Calu3 (cell line): Measurements from ENCODE around the gene POLR1D. TPM values are rescaled to one million over a fixed set of nuclear protein-coding genes. Genes with fewer than 3 reads are reported as not detected.

Experiments used
- BruUV-seq: library from RNA; stranded (reverse); fragments of 400-500 nt; replicated peaks from 2 replicates; lab custom pipeline; 2021; lab: Mats Ljungman, UMichigan
- CTCF ChIA-PET: fragments of 300-600 bp; sonication (Branson Sonifier 250); formaldehyde crosslinking; loops from one replicate; lab custom pipeline; 2022; ENCODE audit warnings: antibody characterized with exemption; lab: Charles Lee
- DNase-seq: peaks from one replicate; pipeline ENCODE4 v3.0.0; 2022
- H3K27ac Mint-ChIP-seq: one replicate; pipeline ENCODE4 v1.8.0; 2022; ENCODE audit warnings: mixed read lengths; ENCODE audit not compliant: unreplicated experiment
- H3K27me3 Mint-ChIP-seq: one replicate; pipeline ENCODE4 v1.8.0; 2022; ENCODE audit warnings: mixed read lengths; ENCODE audit not compliant: unreplicated experiment
- H3K36me3 Mint-ChIP-seq: one replicate; pipeline ENCODE4 v1.8.0; 2022; ENCODE audit warnings: mild to moderate bottlenecking, moderate library complexity, mixed read lengths; ENCODE audit not compliant: insufficient read depth, unreplicated experiment
- H3K4me1 Mint-ChIP-seq: one replicate; pipeline ENCODE4 v1.8.0; 2022; ENCODE audit warnings: mild to moderate bottlenecking, low read depth, mixed read lengths; ENCODE audit not compliant: unreplicated experiment
- H3K4me3 Mint-ChIP-seq: one replicate; pipeline ENCODE4 v1.8.0; 2022; ENCODE audit warnings: mild to moderate bottlenecking, low read depth, moderate library complexity, mixed read lengths; ENCODE audit not compliant: unreplicated experiment
- H3K9me3 Mint-ChIP-seq: one replicate; pipeline ENCODE4 v1.8.0; 2022; ENCODE audit warnings: low read depth, mixed read lengths; ENCODE audit not compliant: unreplicated experiment
- intact Hi-C: fragments of 100-400 bp; cut with micrococcal nuclease; formaldehyde crosslinking; loops from one replicate; pipeline ENCODE4 v1.10.0; 2022; ENCODE audit not compliant: unreplicated experiment
- total RNA-seq: library from RNA; stranded (reverse); gene quantifications from 2 replicates; pipeline ENCODE4 v1.2.3, GENCODE V29; 2022
- TF ChIP-seq, protein P1 (sequence below): fragments of 200-600 bp; IDR thresholded peaks from one replicate; pipeline ENCODE4 v1.8.0; 2022; ENCODE audit warnings: antibody characterized with exemption; ENCODE audit not compliant: unreplicated experiment

Gene POLR1D
- total RNA-seq, 1 experiment from 2014 or later = 97.7 TPM

DNA sequence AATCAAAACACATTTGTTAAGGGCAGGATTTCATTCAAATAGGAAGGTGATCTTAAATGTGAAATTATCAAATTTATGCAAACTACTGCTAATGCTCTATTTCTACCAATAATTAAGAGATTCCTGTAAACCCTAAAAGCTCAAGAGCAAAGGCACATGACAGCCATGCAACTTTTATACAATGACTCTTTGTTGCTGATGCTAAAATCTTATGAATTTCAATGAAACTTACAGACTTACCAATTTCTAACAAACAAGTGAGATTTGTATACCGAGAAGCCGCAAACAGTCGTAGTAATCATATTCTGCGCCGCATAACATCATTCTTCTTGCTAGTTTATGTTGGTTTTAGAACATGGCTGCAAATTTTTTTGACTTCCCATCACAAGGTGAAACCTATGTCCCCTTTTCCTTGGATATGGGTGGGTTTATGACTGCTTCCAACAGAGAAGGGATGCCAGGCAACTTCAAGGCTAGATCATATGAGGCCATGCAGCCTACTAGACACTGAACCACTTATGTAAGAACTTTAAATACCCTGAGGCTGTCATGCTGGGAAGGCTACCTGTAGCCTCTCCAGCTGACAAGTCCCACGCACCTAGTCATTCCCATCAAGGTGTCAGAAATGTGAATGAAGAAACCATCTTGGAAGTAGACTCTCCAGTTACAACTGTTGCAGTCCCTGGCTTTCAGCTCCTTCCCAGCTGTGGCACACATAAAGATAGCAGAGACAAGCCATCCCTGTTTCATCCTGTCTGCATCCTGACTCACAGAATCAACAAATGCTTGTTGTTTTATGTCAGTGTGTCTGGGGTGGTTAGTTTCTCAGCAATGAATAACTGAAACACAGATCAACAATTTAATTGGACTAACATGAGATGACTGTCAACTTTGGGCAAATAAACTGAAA lies 43.3 kb upstream of the POLR1D start:
- Mint-ChIP-seq H3K4me1 (peaks cover 7% of the 10 kb centered on the region), H3K36me3 (peaks cover 5% of the 10 kb centered on the region), H3K27me3 (no peaks in the 10 kb centered on the region), H3K4me3 (no peak overlapping the region), H3K9me3 (no peaks in the 10 kb centered on the region), H3K27ac (no peak overlapping the region)
- CTCF ChIA-PET = no interaction called here
- BruUV-seq = no TSS peak
- TF ChIP-seq, protein P1, sequence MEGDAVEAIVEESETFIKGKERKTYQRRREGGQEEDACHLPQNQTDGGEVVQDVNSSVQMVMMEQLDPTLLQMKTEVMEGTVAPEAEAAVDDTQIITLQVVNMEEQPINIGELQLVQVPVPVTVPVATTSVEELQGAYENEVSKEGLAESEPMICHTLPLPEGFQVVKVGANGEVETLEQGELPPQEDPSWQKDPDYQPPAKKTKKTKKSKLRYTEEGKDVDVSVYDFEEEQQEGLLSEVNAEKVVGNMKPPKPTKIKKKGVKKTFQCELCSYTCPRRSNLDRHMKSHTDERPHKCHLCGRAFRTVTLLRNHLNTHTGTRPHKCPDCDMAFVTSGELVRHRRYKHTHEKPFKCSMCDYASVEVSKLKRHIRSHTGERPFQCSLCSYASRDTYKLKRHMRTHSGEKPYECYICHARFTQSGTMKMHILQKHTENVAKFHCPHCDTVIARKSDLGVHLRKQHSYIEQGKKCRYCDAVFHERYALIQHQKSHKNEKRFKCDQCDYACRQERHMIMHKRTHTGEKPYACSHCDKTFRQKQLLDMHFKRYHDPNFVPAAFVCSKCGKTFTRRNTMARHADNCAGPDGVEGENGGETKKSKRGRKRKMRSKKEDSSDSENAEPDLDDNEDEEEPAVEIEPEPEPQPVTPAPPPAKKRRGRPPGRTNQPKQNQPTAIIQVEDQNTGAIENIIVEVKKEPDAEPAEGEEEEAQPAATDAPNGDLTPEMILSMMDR = no peak
- intact Hi-C loops = loop anchor here (5.0 kb wide), 1 partner anchor 39 kb away; no protein-coding TSS in a partner anchor
- DNase-seq = no peak

DNA sequence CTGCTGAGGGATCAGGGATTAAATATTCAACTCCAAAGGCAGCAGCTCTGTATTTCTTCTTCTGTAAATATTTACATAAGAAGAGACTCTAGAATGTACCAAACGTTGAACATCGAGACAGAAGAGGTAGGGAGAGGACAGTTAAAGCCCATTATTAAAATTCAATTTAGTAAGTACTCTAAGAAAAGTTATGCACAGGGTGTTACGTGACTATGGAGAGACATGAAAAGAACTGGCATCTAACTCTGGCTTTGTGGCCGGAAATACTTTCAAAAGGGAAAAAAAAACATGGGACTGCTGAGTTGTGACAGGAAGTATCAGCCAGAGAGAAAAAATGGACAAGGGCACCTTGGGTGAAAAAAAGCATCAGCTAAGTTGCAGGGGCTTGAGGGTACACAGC lies 38.0 kb upstream of the POLR1D start:
- Mint-ChIP-seq H3K27me3 (no peaks in the 10 kb centered on the region), H3K36me3 (peaks cover 5% of the 10 kb centered on the region), H3K4me1 (no peaks in the 10 kb centered on the region), H3K27ac (no peak overlapping the region), H3K9me3 (no peaks in the 10 kb centered on the region), H3K4me3 (no peak overlapping the region)
- no peak for DNase-seq
- CTCF ChIA-PET = no interaction called here
- TF ChIP-seq, protein P1 = no peak
- intact Hi-C loops = no loop called here
- no TSS peak for BruUV-seq

DNA sequence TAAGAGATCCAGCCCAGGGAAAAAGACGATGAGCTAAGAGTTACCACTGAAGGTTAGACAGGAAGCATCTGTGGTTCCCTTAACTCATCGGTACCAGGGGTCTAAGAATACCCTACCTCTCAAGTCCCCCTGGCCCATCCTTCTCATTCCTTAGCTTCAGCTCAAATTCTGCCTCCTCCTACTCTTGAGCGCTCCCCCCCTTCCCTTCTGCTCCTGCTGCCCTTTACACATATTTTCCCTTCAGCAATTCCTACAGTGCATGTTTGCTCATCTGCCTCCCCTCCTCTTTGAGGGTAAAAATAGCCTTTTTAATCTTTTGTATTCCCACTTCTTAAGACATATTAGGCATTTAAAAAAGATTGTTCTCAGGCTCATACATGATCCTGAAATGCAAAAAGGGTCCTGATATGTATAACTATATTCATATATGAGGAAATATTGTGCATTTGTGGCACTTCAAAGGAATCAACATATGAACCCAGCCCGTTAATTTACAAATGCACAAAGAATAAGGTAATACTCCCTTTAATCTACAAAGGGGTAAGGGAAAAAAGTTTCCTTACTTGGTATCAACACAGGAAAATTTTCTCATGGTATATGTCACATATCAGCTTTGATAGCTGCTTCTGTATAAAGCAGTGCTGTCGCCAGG lies 34.5 kb upstream of the POLR1D start:
- DNase-seq = no peak
- no peak overlapping the region for H3K4me3 Mint-ChIP-seq
- H3K36me3 Mint-ChIP-seq = no peaks in the 10 kb centered on the region
- H3K27me3 Mint-ChIP-seq = no peaks in the 10 kb centered on the region
- H3K27ac Mint-ChIP-seq = no peak overlapping the region
- CTCF ChIA-PET = interaction anchor here (0.6 kb wide), 1 partner anchor 34 kb away, joined by 3 read pairs; no protein-coding TSS in a partner anchor
- TF ChIP-seq, protein P1 = no peak
- intact Hi-C loops = no loop called here
- H3K4me1 Mint-ChIP-seq = no peaks in the 10 kb centered on the region
- BruUV-seq = no TSS peak
- H3K9me3 Mint-ChIP-seq = no peaks in the 10 kb centered on the region

DNA sequence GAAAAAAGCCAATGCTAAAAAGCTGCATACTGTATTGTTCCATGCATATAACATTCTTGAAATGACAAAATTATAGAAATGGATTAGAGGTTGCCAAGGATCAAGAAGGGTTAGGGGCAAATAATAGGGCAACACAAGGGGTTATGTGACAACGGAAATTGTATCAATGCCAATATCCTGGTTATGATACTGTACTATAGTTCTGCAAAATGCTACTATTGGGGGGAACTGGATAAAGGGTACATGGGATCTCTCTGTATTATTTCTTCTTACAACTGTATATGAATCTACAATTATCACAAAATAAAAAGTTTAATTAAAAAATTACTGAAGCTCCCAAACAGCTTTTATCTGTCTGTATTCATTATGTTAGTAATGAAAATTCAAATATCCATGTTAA lies 33.3 kb upstream of the POLR1D start:
- no peak for DNase-seq
- H3K27me3 Mint-ChIP-seq = no peaks in the 10 kb centered on the region
- H3K36me3 Mint-ChIP-seq = no peaks in the 10 kb centered on the region
- no peaks in the 10 kb centered on the region for H3K4me1 Mint-ChIP-seq
- no peak overlapping the region for H3K4me3 Mint-ChIP-seq
- no peaks in the 10 kb centered on the region for H3K9me3 Mint-ChIP-seq
- no peak overlapping the region for H3K27ac Mint-ChIP-seq
- intact Hi-C loops = no loop called here
- BruUV-seq = no TSS peak
- TF ChIP-seq, protein P1 = no peak
- CTCF ChIA-PET = no interaction called here
